Gastrocnemius medialis (tissue), 4 donors: ENCODE results near the gene ZNF850.

Experiments
- CTCF ChIP-seq, 5 experiments: fragments of 450-650 bp in 3 of 5; fragments of 200-600 bp in 2 of 5; sonication (generic) in 2 of 5; IDR thresholded peaks in 4 of 5; conservative IDR thresholded peaks in 1 of 5; 1 replicate in 4 of 5; 2 replicates in 1 of 5; pipeline ENCODE4 v1.5.1; 2016 to 2019; ENCODE audit warnings: antibody characterized with exemption in 5 of 5, mild to moderate bottlenecking in 3 of 5, moderate library complexity in 3 of 5
- POLR2A ChIP-seq, 2 donors: fragments of 450-650 bp; IDR thresholded peaks; one replicate each; pipeline ENCODE4 v1.6.1; 2017; ENCODE audit warnings: antibody characterized with exemption in 2 of 2, mild to moderate bottlenecking in 2 of 2, moderate library complexity in 2 of 2

DNA sequence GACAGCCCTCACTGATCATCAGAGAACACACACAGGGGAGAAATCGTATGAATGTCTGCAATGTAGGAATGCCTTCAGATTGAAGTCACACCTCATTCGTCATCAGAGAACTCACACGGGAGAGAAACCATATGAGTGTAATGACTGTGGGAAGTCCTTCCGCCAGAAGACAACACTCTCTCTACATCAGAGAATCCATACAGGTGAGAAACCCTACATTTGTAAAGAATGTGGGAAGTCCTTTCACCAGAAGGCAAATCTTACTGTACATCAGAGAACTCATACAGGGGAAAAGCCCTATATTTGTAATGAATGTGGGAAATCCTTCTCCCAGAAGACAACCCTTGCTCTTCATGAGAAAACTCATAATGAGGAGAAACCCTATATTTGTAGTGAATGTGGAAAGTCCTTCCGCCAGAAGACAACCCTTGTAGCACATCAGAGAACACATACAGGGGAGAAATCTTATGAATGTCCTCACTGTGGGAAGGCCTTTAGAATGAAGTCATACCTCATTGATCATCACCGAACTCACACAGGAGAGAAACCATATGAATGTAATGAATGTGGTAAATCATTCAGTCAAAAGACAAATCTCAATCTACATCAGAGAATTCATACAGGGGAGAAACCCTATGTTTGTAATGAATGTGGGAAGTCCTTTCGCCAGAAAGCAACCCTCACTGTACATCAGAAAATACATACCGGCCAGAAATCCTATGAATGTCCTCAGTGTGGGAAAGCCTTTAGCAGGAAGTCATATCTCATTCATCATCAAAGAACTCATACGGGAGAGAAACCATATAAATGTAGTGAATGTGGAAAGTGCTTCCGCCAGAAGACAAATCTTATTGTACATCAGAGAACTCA lies 52.7 kb downstream of the ZNF850 start:
- TF ChIP-seq CTCF (IDR thresholded peaks at IDR 0.05 in 4 of 5, conservative IDR thresholded peaks at IDR 0.05 in 1 of 5): no peak
- no peak for TF ChIP-seq POLR2A (IDR thresholded peaks at IDR 0.05)
